Stimulated activated CD4-positive, alpha-beta T cell treated with anti-CD3 and anti-CD28 coated beads, Interleukin-4, amount 100 ng/mL, for 48 hours (primary cell): Measurements from ENCODE around the gene NRIP2.
"Not testable (repeated sequence)": the region's sequence is repeated elsewhere in the genome, so short reads cannot be mapped to it uniquely, and the experiment has no call there.

Source experiments
- DNase-seq, 2 donors: peaks; one replicate each; pipeline ENCODE4 v3.0.0-alpha.2; 2020; ENCODE audit warnings: low read depth in 2 of 2

The NRIP2 gene, protein sequence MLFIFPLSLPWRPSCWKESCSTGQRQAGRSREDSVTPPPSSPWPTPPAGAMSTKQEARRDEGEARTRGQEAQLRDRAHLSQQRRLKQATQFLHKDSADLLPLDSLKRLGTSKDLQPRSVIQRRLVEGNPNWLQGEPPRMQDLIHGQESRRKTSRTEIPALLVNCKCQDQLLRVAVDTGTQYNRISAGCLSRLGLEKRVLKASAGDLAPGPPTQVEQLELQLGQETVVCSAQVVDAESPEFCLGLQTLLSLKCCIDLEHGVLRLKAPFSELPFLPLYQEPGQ

DNA sequence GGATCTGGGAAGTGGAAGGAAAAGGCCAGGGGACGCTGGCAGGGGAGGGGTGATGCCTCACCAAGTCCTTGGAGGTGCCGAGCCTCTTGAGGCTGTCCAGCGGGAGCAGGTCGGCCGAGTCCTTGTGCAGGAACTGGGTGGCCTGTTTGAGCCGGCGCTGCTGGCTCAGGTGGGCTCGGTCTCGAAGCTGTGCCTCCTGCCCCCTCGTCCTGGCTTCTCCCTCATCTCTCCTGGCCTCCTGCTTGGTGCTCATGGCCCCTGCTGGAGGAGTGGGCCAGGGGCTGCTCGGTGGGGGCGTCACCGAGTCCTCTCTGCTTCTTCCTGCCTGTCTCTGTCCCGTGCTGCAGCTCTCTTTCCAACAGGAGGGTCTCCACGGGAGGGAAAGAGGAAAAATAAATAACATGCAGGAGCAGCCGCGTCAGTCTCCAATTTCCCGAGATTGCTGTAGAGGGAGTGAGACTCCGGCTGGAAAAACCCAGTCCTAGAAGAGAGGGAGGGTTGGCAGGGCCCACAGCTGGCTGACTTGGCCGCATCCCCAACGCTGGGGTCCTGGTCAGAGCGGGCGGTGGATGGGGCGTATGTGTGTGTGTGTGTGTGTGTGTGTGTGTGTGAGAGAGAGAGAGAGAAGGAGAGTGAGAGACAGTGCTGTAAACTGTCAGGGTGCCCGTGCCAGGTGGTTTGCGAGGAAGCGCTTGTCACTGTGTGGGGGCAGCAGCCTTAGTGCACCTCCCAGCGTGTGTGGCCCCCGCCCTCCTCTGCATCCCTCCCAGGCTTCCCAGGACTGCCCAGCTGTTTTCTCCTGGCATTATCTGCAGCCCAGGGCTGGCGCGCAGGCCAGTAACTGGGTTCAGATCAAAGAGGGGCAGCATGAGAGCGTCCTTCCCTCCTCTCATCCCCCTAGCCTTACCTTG lies at the start of gene NRIP2:
Gene NRIP2 (minus strand): TSS at position 455 of the 911 bp plus-strand sequence. CDS start 52 bp downstream, at position 403.
- no peak for DNase-seq

DNA sequence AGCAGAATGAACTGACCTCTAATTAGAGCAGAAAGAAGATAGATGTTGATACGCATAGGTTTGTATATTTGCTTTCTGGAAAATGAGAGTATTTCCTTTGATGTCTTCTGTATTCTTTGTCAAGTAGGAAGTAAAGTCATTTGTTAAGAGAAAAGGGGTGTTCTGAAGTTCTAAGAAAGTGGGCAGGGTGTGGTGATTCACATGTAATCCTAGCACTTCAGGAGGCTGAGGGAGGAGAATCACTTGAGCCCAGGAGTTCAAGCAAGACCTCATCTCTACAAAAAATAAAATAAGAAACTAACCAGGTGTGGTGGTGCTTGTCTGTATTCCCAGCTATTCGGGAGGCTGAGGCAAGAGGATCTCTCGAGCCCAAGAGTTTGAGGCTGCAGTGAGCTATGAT lies 45.0 kb upstream of the NRIP2 start:
- DNase-seq, result no peak

DNA sequence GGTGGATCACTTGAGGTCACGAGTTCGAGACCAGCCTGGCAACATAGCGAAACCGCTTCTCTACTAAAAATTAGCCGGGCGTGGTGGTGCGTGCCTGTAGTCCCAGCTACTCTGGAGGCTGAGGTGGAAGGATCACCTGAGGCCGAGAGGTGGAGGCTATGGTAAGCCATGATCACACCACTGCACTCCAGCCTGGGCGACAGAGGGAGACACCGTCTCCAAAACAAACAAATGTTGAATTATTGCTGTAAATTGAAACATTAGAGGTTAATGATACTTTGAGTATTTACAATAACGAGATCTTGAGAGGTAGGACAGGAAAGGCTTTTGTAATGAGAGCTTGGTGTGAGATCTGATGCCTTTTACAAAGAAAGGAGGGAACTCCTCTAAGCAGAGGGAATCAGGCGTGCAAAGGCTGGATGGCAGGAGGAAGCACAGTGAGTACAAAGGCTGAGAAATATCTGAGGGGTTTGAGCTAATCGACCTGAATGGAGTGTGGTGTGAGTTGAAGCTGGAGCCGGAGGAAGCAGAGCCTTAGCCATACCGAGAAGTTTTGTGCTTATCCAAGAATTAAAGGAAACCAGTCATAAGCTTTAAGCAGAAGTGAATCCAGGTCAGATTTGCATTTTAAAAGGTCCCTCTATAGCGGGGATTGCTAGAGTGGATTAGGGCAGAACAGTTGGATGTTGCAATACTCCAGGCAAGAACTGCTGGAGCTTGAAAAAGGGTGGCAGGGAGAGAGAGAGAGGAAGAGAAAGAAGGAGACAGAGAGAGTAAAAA lies 43.3 kb upstream of the NRIP2 start:
- DNase-seq, result no peak

DNA sequence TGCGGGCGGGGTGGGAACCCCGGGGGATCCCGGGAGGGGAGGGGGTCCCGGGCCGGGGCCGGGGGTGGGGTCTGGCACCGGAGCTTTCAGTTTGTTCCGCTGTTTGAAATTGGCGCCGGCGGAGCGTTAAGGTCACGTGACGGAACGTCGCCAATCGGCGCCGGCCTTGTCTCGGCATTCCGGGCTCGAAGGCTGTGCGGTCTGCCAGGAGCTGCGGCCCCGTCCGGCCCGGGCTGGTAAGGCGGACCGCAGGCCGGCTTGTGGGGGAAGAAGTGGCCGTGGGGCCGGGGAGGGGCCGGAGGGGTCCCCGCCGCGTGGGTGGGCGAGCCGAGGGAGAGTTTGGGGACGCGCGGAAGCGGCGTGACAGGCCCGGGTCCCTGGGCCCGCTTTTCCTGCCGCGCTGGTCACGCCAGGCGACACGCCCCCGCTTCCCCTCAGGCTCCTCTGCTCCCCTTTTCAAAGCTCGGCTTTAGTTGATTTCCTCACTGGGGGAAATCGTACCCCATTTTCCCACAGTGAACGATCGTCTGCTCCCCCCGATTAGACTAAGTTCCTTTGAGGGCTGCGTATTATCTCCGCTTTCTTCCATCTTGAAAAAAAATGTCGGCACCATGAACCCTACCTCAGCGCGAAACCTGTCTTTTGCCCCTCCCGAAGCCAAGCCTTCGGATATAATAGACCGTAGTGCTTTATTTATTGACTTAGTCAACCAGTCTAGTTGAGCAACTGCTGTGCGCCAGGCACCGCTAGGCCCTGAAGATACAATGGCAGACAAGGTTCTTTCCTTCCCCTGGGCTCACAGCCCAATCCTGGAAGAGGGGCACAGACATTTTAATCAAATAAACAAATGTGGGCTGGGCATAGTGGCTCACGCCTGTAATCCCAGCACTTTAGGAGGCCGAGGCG lies 42.5 kb upstream of the NRIP2 start, which contains the start of the genes FOXM1 and RHNO1:
Gene FOXM1 (minus strand): TSS at position 128 of the 906 bp plus-strand sequence. CDS start 2,696 bp downstream, outside the sequence.
Gene RHNO1 (plus strand): TSS at position 177 of the 906 bp plus-strand sequence. CDS start 8,144 bp downstream, outside the sequence.
- peak; percentile 79 to 81 for DNase-seq

DNA sequence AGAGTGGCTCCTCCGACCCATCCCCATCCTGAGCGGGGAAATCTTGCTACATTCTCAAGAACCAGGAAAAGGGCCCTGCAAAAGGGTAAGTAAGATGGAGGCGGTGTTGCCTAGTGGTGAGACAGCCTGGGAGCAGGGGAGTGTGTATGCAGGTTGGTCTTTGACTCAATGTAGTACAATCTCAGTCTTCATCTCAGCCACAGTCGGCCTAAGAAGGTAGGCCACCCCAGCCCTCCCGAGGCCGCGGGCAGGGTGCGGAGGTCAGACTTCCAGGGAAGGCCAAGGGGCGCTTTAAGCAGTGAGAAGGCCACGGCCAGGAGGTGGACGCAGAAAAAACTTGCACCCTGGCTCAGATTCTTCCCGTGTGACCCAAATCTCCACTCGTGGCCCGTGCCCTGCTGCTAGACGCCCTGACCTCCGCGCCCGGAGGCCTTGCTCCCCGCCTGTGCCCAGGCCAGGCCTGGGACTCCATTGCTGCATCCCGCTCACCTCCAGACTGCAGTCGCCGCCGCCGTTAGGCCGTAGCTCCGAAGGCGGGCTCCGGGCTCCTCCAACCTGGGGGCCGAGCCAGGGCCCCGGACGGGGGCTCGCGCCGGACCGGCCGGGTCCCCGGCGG lies 41.7 kb upstream of the NRIP2 start:
- peak; percentile 14 to 26 for DNase-seq

DNA sequence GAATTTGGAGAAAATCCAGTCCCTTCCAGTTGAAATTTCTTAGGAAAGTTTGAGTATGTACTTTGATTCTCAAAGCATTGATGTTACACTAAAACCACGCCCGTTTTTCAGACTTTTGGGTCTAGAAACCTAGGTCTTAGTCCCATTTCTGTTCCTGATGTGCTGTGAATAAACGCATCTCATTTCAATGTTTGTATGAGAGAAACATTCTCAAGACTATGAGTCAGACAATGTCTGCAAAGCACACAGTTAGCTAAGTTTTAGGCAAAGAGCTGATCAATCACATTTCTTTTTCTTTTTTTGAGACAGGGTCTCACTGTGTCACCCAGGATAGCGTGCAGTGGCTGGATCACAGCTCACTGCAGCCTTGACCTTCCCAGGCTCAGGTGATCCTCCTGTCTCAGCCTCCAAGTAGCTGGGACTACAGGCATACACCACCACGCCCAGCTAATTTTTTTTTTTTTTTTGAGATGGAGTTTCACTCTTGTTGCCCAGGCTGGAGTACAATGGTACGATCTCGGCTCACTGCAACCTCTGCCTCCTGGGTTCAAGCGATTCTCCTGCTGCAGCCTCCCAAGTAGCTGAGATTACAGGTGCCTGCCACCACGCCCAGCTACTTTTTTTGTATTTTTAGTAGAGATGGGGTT lies 34.3 kb upstream of the NRIP2 start:
- DNase-seq, result not testable (repeated sequence)

DNA sequence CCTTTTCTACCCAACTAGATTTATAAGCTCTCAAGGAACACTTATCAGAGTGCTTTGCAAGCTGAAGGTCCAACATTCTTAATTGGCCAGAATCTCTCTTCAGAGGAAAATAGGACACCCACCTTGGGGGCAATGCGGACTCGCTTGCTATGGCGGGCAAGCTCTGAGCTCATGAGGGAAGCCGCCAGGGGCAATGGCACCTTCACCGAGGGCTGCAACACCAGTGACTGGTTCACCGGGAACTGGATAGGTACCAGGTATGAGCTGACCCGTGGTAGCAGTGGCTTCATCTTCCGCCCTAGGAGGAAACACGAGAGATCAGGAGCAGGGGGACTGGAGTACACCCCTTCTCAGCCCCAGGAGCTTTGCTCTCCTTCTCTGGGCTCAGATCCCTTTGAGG lies 29.4 kb upstream of the NRIP2 start:
- no peak for DNase-seq

DNA sequence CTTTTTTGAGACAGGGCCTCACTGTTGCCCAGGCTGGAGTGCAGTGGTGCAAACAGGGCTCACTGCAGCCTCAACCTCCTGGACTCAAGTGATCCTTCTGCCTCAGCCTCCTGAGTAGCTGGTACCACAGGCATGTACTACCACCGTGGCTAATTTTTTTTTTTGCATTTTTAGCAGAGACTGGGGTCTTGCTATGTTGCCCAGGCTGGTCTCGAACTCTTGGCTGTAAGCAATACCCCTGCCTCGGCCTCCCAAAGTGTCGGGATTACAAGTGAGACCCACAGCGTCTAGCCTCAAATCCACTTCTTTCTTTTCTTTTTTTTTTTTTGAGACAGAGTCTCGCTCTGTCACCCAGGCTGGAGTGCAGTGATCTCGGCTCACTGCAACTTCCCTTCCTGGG lies 28.6 kb upstream of the NRIP2 start:
- DNase-seq, result not testable (repeated sequence)

DNA sequence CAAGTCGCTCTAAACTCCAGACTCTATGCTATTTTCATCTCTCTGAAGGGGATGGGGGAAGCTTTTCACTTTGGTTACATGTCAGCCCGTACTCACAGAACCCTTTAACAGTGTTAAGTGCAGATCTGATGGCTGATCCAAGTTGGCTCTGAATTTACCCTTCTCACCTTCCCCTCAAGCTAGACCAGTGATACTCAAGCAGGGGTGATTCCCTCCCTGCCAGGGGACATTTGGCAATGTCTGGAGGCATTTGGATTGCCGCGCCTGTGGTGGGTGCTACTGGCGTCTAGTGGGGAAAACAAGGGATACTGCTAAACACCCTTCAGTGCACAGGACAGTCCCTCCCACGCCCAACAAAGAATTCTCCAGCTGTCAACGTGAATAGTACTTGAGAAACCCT lies 28.0 kb upstream of the NRIP2 start:
- DNase-seq, result no peak

DNA sequence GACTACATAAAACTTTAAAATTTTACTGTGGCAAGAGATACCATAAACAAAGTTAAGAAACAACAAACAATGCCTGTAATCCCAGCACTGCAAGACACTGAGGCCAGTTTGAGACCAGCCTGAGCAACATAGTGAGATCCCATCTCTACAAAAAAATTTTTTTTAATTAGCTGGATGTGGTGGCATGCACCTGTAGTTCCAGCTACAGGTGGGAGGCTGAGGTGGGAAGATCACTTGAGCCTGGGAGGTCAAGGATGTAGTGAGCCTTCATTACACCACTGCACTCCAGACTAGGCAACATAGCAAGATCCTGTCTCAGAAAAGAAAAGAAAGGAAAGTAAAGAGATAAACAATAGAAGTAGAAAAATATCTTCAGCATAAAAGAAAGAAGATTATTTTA lies 25.3 kb upstream of the NRIP2 start:
- DNase-seq, result no peak

DNA sequence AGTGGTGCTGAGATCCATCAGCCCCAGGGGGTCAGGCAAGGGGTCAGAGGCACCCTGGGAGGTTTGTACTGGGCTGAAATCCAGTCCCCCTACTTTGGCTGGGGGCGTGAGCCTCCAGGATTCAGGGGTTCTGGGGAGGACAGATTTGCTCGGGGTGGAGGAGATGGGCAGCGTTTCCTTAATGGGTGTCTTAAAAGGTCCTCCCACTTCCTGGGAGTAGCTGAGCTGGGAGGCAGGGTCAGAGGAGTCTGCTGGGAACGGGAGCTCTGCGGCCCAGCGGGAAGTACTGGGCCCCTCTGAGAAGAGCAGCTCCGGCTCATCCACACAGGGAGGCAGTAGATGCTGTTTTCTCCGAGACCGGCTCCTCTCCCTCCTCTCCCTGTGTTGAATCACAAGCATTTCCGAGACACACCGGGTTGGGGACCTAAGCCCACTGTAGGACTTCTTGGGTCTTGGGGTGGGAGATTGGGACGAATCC lies 24.1 kb upstream of the NRIP2 start:
- no peak for DNase-seq

DNA sequence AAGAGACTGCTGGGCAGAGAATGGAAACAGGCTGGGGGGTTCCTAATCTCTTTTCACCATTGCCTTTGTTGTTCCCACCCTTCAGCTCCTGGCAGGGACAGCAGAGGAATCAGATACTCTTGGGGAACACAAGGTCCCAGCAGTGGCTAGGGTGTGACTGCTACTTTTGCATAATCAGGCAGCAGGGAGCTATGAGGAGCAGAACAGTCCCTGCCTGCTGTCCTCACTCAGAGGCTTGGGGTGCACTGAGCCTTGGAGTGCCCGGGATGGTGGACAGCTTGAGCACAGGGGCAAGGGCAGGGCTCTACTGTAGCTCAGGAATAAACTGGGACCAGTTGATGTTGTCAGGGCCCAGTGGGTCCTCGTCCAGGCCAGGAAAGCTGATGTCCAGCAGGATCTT lies 23.5 kb upstream of the NRIP2 start:
- DNase-seq, result no peak

DNA sequence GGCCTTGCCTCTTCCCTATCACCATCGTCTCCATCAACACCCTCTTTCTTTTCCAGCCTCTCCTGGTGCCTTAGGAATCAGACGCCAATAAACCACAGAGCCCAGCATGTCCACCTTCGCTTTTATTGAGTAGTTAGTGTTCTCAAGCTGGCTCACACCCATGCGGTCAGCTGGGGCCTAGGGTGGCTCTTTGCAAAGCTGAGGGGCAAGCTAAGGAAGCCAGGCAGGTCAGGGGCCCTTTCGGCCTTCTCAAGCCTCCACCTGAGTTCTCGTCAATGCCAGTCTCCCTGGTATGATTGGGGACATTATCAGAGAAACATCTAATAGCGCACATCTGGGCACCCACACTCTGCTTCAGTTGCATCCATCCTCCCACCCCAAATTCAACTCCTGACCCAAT lies 22.7 kb upstream of the NRIP2 start:
- no peak for DNase-seq

DNA sequence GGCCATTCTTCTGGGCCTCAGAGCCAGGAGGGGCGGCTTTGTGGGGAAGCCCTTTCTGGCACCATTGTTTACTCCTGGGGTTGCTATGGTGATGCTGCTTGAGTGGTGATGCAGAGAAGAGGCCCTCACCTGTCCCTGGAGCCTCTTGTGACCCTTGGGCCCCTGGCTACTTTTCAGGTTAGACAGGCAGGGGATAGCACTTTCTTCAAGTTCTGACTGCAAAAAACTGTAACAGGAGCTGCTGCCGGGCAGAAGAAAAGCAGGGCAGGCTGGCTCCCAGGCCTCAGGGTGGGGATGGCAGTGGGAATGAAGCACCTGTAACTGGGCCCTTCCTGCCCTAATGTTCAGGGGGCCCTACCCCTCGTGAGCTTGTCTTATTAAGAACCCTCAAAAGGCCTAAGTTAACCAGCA lies 22.2 kb upstream of the NRIP2 start, which contains the start of gene TEX52:
Gene TEX52 (minus strand): TSS at position 19 of the 411 bp plus-strand sequence. CDS start 13 bp downstream, at position 6.
- no peak for DNase-seq

DNA sequence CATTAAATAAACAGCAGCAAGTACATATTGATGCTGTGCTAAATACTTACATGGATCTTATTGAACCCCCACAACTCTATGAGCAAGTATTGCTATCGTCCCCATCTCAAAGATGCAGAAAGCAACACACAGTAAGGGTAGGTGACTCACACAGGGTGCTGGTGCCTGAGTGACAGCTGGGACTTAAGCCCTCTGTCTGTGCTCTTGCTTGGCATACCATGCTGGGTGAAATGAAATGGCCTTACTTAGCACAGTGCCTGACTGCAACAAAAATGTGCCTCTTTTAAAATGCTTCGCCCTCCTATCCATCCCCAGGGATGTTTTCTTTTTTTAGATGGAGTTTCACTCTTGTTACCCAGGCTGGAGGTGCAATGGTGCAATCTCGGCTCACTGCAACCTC lies 21.2 kb upstream of the NRIP2 start:
- DNase-seq, result no peak

DNA sequence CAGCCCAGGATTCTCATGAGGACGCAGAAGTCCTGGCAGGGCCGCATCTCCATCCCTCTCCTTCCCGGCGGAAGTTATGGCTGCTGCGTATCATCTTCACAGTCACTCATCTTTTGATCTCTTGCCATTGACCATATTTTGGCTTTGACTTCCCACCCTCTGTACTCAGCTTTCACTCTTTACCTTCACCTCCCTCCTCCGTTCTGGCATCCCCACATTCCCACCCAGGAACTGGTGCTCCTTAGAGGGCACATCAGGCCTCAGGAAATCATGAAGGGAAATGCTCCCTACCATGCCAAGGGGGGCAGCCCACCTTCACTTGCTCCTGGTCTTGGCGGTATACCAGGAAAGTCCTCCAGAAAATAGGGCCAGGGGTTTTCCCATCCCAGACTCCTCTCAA lies 20.7 kb upstream of the NRIP2 start:
- DNase-seq, result no peak

DNA sequence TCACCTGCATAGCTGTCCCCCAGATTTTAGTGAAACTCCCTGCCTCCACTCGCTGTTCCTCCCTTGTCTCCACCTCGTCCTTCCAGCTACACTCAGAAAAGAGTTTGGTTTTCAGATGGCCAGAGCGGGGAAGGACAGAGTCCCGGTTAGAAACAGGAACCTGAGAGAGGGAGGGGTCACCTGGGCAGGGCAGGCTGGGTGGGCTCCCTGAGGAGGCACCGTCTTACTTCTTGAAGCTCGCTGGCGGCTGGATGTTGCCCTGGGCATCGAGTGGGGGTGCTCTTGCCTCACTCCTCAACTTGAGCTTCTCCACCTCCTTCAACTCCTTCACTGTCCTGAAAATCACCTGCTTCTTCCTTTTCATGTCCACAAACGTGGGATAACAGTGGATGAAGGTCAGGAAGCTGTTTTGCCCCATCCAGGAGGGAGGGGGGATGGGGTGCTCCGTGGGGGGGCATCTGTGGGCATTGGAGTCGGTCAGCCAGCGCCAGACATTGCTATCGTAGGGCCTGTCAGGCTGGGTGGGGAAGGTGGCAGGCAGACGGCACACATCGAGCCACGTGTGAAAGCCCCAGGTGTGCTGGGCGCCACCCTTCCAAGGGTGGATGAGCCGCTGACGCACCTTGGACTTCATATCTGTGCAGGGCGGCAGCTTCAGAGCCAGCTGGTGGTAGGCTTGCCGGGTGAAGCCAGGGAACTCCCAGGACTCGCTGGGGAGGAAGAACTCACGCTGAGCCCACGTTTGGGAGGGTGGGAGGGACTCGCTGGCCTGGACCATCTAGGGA lies 20.0 kb upstream of the NRIP2 start:
- no peak for DNase-seq

DNA sequence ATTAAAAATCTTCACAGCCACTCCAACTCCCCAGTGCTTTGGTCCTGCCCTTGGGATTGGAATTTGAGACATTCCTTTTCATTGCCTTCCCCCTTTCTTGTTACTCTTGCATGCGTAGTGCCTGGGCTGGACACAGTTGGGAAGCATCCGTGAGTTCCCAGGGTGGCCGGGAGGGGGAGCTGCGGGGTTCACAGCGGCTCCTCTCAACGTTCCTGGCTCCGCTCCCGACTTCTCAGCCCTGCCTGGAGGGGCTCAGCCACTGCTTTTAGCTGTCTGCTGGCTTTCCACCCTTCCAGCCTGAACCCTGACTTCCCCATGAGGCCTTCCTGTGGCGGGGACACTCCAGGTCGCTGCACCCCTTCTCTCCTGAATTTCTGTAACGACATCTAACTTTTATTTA lies 18.8 kb upstream of the NRIP2 start:
- peak; percentile 51 to 59 for DNase-seq

DNA sequence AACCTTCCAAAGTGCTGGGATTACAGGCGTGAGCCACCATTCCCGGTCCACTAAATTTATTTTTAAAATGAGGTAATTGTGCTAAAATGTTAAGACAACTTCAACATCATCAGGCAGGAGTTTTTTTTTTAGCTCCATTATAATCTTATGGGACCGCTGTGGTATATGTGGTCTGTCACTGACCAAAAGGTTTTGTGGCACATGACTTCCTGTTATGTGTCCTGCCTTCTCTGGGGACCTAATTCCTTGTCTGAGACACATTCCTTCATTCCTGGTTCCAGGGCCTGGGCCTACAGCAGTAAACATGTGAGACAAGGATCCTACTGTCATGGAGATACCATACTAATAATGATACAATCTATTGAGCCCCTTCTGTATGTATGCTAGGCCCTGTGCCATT lies 17.1 kb upstream of the NRIP2 start:
- no peak for DNase-seq
